Measurements from ENCODE around the gene STK17A. TPM values are rescaled to one million over a fixed set of nuclear protein-coding genes. Genes with fewer than 3 reads are reported as not detected.
"Not testable (repeated sequence)": the region's sequence is repeated elsewhere in the genome, so short reads cannot be mapped to it uniquely, and the experiment has no call there.

Gene STK17A
- polyA plus RNA-seq, 5 donors: 21.7 to 32.9 (median 31.4) TPM

- no peak for DNase-seq
Observed at GRCh38 chr7:43562383-43562782, 20.5 kb upstream of the STK17A start.

GRCh38 chr7:43565786-43566185 lies 17.1 kb upstream of the STK17A start:
- no peak for DNase-seq

GRCh38 chr7:43568529-43568928 lies 14.4 kb upstream of the STK17A start:
- no peak for DNase-seq

GRCh38 chr7:43569424-43569823 lies 13.5 kb upstream of the STK17A start:
- no peak for DNase-seq

GRCh38 chr7:43570688-43571365 lies 12.1 kb upstream of the STK17A start:
- DNase-seq: no peak

- DNase-seq: no peak
Observed at GRCh38 chr7:43572516-43573049, 10.3 kb upstream of the STK17A start.

GRCh38 chr7:43573832-43574231 lies 9.1 kb upstream of the STK17A start:
- DNase-seq: not testable (repeated sequence)

GRCh38 chr7:43575506-43575905 lies 7.4 kb upstream of the STK17A start:
- no peak for DNase-seq

DNA sequence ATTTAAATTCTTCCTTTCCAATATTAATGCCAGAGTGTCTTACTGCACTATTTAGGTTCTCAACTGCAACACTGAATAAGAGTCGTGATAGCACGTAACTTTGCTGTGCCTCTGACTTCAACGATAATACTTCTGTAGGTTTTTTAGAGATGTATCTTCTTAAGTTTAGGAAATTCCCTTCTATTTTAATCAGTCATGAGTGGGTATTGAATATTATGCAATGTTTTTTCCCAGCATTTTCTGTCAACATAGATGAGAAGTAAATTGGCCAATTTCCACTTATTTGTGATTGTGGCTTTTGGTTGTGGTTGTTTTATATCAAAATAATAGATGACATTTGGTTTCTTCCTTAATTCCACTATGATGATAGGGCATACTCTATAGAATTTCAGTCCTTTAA lies 6.7 kb upstream of the STK17A start:
- DNase-seq: no peak

DNA sequence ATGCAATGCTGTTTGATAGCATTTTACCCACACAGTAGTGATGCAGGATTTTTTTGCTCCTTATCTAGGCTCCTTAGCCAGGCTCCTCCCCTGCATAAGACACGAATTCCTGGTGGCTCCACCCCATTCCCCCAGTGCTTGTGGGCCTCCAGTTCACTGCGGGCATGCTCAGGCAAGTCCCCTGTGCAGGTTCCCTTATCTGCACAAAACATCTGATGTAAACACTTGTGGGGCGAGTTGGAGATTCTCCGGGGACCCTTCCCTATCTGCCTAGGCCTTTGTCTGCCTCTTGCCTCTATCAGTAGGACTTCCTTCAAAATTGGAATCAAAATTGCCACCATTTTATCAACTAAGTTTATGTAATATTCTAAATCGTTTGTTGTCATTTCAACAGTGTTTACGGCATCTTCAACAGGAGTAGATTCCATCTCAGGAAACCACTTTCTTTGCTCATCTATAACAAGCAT lies 5.4 kb upstream of the STK17A start:
- DNase-seq: no peak

DNA sequence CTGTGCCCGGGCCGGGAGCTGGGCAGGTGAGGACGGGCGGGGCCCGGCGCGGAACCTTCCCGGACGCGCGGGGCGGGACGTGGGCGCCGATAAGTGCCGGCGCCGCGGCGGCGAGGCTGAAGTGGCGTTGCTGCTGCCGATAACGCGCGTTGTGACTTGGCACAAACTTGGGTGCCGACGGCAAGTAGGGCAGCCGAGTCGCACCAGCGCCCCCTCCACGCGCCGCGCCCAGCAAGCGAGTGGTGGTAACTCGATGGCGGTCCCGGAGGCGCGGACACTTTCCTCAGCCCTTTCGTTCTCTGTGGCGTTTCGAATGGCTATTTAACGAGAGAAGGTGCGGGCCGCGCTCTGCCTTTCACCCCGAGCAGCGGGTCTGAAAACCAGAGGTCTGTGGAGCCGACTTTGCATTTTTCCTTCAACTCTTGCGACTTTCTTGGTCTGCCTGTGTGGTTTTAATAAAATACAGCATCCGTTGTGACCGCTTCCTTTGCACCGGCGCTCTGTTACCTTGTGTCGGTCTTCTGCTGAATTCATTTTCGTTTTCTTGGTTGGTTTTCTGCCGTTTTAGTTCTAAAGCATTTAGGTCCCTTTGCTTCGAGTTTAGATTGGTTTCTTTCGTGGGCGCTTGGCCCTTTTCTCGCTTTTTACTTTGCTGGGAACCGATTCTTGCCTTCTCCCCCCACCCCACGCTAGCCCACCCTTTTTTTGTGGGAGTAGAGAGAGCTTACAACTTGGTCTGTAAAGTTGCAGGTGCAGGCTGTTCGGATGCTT lies 701 bp downstream of the STK17A start:
- peak; percentile 61 to 70 for DNase-seq

GRCh38 chr7:43584195-43584586 lies 1.3 kb downstream of the STK17A start:
- DNase-seq: peak in 1 of 2 donors; percentile 49

- not testable (repeated sequence) for DNase-seq
Observed at GRCh38 chr7:43584733-43585132, 1.8 kb downstream of the STK17A start.

GRCh38 chr7:43585562-43585961 lies 2.7 kb downstream of the STK17A start:
- peak in 1 of 2 donors; percentile 18 for DNase-seq

DNA sequence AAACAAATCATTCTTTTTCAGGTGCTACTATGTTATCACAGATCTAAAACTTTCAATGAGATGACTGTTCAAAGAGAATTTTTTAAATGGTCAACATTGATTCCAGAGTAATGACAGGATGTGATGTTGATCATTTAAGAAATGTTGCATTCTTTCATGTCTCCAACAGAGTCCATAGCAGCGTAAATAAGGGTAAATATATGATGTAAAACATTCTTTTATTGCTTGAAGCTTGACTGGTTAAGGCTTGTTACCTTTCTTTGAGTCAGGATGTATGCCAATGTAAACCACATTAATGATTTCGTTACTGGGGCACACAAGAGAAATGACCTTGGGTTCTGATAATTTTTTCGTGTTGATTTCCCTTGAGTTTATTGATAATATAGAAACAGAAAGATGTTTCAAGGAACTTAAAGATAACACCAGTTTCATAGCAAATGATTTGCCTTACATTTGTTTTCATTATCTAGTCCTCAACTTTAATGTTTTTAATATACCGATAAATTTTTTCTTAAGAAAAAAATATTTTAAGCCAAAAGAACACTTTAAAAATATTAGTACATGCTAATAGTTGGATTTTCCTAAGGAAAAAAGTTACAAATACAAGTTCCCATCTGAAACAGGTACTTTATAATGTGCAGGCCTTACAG lies 3.5 kb downstream of the STK17A start:
- no peak for DNase-seq

DNA sequence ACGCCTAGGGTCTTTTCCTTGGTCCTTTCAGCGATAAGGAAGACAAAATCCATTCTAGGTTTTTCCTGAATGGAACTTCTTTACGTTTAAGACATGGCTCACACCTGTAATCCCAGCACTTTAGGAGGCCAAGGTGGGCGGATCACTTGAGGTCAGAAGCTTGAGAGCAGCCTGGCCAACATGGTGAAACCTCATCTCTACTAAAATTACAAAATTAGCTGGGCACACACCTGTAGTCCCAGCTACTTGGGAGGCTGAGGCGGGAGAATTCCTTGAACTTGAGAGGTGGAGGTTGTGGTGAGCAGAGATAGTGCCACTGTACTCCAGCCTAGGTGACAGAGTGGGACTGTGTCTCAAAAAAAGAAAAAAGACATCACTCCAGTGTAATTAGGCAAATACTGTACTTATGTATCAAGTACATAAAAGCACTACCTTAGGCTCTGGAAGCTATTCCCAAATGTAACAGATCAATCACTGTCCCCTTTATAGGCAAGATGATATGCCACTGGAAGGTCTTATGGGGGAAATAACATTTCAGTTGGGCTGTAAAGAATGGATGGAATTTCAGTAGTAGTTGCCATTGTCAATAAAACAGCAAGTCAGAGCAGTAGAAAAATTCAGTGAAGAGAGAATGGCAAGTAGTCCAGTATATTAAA lies 5.7 kb downstream of the STK17A start:
- DNase-seq: no peak

- no peak for DNase-seq
Observed at GRCh38 chr7:43589133-43589478, 6.2 kb downstream of the STK17A start.

DNA sequence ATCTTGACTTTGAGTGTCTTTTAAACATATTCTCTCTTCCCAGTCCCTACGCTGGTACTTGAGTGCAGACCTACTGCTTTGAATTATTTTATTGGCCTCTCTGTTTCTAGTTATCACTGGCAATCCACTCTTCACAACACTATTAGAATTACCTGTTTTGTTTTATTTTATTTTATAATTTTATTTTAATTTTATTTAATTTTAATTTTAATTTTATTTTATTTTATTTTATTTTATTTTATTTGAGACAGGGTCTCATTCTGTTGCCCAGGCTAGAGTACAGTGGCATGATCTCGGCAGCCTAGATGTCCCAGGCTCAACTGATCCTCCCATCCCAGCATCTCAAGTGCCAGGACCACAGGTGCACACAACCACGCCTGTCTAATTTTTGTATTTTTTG lies 6.8 kb downstream of the STK17A start:
- no peak for DNase-seq

DNA sequence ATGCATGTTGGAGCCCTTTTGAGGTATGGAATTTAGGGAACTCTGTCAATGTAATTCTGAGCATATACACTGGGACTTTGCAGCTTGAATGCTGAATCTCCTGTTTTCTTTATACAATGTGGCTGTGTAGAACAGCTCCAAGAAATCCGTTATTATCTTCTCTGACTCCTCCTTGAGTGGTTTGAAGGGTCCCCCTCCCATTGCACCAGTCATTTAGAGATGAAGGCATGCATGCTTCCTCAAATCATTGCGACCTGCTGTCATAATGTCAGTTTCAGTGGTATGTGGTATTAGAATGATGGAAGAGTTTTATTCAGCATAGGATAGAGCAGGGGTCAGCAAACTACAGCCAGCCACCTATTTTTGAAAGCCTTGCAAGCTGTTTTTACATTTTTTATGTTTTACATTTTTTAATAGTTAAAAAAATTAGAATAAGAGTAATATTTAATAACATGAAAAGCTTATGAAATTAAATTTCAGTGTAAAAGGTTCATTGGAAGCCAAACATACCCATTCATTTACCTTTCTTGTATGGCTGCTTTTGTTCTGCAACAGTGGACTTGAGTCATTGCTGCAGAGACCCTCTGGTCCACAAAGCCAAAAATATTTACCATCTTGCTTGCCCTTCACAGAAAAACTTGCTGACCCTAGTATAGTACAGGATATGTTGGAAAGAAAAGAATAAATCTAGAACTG lies 8.1 kb downstream of the STK17A start:
- DNase-seq: no peak

- no peak for DNase-seq
Observed at GRCh38 chr7:43591558-43592180, 8.8 kb downstream of the STK17A start.

DNA sequence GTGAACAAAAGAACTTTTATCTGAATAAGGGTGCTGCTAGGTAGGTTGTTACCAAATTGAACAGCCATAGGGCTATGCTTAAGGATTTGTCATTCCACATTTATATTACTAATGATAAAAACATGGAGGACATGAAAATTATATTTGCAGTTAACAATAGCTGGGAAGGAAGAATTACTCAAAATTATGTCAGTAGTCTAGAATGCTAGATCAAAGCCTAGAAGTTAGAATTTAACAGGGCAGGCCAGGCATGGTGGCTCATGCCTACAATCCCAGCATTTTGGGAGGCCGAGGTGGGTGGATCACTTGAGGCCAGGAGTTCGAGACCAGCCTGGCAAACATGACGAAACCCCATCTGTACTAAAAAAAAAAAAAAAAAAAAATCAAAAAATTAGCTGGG lies 9.4 kb downstream of the STK17A start:
- DNase-seq: no peak

Data from right lung (tissue), 5 donors.